Measurements from ENCODE around the gene KRTAP2-3.
"Not testable (repeated sequence)": the region's sequence is repeated elsewhere in the genome, so short reads cannot be mapped to it uniquely, and the experiment has no call there.

Gene KRTAP2-3

GRCh38 chr17:41057547-41057946, 2.4 kb downstream of the KRTAP2-3 start:
- H3K27ac Mint-ChIP-seq: no peak overlapping the region
- peaks cover 6% of the 10 kb centered on the region for H3K9me3 Mint-ChIP-seq
- peaks cover 21% of the 10 kb centered on the region for H3K27me3 Mint-ChIP-seq
- CTCF ChIA-PET: no interaction called here
- H3K36me3 Mint-ChIP-seq: no peaks in the 10 kb centered on the region
- no peak for DNase-seq
- no peaks in the 10 kb centered on the region for H3K4me1 Mint-ChIP-seq
- no peak overlapping the region for H3K4me3 Mint-ChIP-seq

- peaks cover 12% of the 10 kb centered on the region for H3K27me3 Mint-ChIP-seq
- H3K4me1 Mint-ChIP-seq, H3K4me3 Mint-ChIP-seq, H3K27ac Mint-ChIP-seq, CTCF ChIA-PET, H3K36me3 Mint-ChIP-seq, DNase-seq, H3K9me3 Mint-ChIP-seq: not testable (repeated sequence)
Measured at GRCh38 chr17:41055130-41055529, 4.8 kb downstream of the KRTAP2-3 start, which contains the start of gene KRTAP2-2. TSS of gene KRTAP2-2 (minus strand) at chr17:41055230. CDS start at chr17:41055211, 19 bp downstream.

GRCh38 chr17:41054556-41054955, 5.4 kb downstream of the KRTAP2-3 start:
- H3K36me3 Mint-ChIP-seq, DNase-seq, H3K27me3 Mint-ChIP-seq, H3K9me3 Mint-ChIP-seq, CTCF ChIA-PET, H3K4me1 Mint-ChIP-seq, H3K4me3 Mint-ChIP-seq, H3K27ac Mint-ChIP-seq: not testable (repeated sequence)

- no peak overlapping the region for H3K27ac Mint-ChIP-seq
- H3K27me3 Mint-ChIP-seq: peaks cover 5% of the 10 kb centered on the region
- H3K9me3 Mint-ChIP-seq: peaks cover 6% of the 10 kb centered on the region
- CTCF ChIA-PET: no interaction called here
- H3K4me3 Mint-ChIP-seq: no peak overlapping the region
- no peaks in the 10 kb centered on the region for H3K36me3 Mint-ChIP-seq
- H3K4me1 Mint-ChIP-seq: no peaks in the 10 kb centered on the region
- DNase-seq: no peak
Measured at GRCh38 chr17:41054025-41054424, 5.9 kb downstream of the KRTAP2-3 start.

GRCh38 chr17:41052566-41052965, 7.3 kb downstream of the KRTAP2-3 start:
- Mint-ChIP-seq H3K4me3 (no peak overlapping the region), H3K27me3 (peaks cover 17% of the 10 kb centered on the region), H3K36me3 (no peaks in the 10 kb centered on the region), H3K4me1 (no peaks in the 10 kb centered on the region), H3K9me3 (peaks cover 4% of the 10 kb centered on the region), H3K27ac (no peak overlapping the region)
- CTCF ChIA-PET: no interaction called here
- no peak for DNase-seq

- Mint-ChIP-seq H3K4me1 (no peaks in the 10 kb centered on the region), H3K4me3 (no peak overlapping the region), H3K9me3 (no peaks in the 10 kb centered on the region), H3K27me3 (peaks cover 36% of the 10 kb centered on the region), H3K27ac (no peak overlapping the region), H3K36me3 (no peaks in the 10 kb centered on the region)
- no peak for DNase-seq
- CTCF ChIA-PET: no interaction called here
Measured at GRCh38 chr17:41049110-41049509, 10.8 kb downstream of the KRTAP2-3 start.

GRCh38 chr17:41048441-41048840, 11.5 kb downstream of the KRTAP2-3 start:
- no peak for DNase-seq
- peaks cover 36% of the 10 kb centered on the region for H3K27me3 Mint-ChIP-seq
- no peak overlapping the region for H3K4me3 Mint-ChIP-seq
- H3K27ac Mint-ChIP-seq: no peak overlapping the region
- H3K9me3 Mint-ChIP-seq: no peaks in the 10 kb centered on the region
- H3K4me1 Mint-ChIP-seq: no peaks in the 10 kb centered on the region
- H3K36me3 Mint-ChIP-seq: no peaks in the 10 kb centered on the region
- CTCF ChIA-PET: no interaction called here

- not testable (repeated sequence) for H3K27ac Mint-ChIP-seq, H3K9me3 Mint-ChIP-seq, H3K4me1 Mint-ChIP-seq, H3K36me3 Mint-ChIP-seq, H3K4me3 Mint-ChIP-seq, DNase-seq
- peaks cover 36% of the 10 kb centered on the region for H3K27me3 Mint-ChIP-seq
- CTCF ChIA-PET: interaction anchor here (1.0 kb wide), 1 partner anchor 12 kb away, joined by 4 read pairs; no protein-coding TSS in a partner anchor
Measured at GRCh38 chr17:41046735-41047465, 13.0 kb downstream of the KRTAP2-3 start, which contains the start of gene KRTAP2-1. TSS of gene KRTAP2-1 (minus strand) at chr17:41047316. CDS start at chr17:41047267, 49 bp downstream.

GRCh38 chr17:41042953-41043352, 17.0 kb downstream of the KRTAP2-3 start:
- CTCF ChIA-PET: no interaction called here
- H3K4me1 Mint-ChIP-seq: no peaks in the 10 kb centered on the region
- no peaks in the 10 kb centered on the region for H3K9me3 Mint-ChIP-seq
- no peak overlapping the region for H3K4me3 Mint-ChIP-seq
- DNase-seq: no peak
- no peaks in the 10 kb centered on the region for H3K36me3 Mint-ChIP-seq
- peaks cover 30% of the 10 kb centered on the region for H3K27me3 Mint-ChIP-seq
- H3K27ac Mint-ChIP-seq: no peak overlapping the region

- DNase-seq, H3K36me3 Mint-ChIP-seq, H3K9me3 Mint-ChIP-seq, H3K27ac Mint-ChIP-seq, H3K4me1 Mint-ChIP-seq, CTCF ChIA-PET, H3K4me3 Mint-ChIP-seq: not testable (repeated sequence)
- peaks cover 14% of the 10 kb centered on the region for H3K27me3 Mint-ChIP-seq
Measured at GRCh38 chr17:41040783-41041571, 18.9 kb downstream of the KRTAP2-3 start, which contains the start of gene KRTAP1-1. TSS of gene KRTAP1-1 (minus strand) at chr17:41041450. CDS start at chr17:41041397, 53 bp downstream.

GRCh38 chr17:41037853-41038350, 22.0 kb downstream of the KRTAP2-3 start:
- H3K27ac Mint-ChIP-seq: no peak overlapping the region
- no peaks in the 10 kb centered on the region for H3K36me3 Mint-ChIP-seq
- no peaks in the 10 kb centered on the region for H3K4me1 Mint-ChIP-seq
- CTCF ChIA-PET: no interaction called here
- peaks cover 15% of the 10 kb centered on the region for H3K27me3 Mint-ChIP-seq
- no peak overlapping the region for H3K4me3 Mint-ChIP-seq
- DNase-seq: no peak
- no peaks in the 10 kb centered on the region for H3K9me3 Mint-ChIP-seq

- H3K27ac Mint-ChIP-seq, CTCF ChIA-PET, H3K4me3 Mint-ChIP-seq, H3K4me1 Mint-ChIP-seq, H3K9me3 Mint-ChIP-seq, DNase-seq, H3K36me3 Mint-ChIP-seq: not testable (repeated sequence)
- H3K27me3 Mint-ChIP-seq: peaks cover 11% of the 10 kb centered on the region
Measured at GRCh38 chr17:41034346-41034935, 25.5 kb downstream of the KRTAP2-3 start, which contains the start of gene KRTAP1-3. TSS of gene KRTAP1-3 (minus strand) at chr17:41034874. CDS start at chr17:41034821, 53 bp downstream.

GRCh38 chr17:41029633-41030245, 30.2 kb downstream of the KRTAP2-3 start, which contains the start of gene KRTAP1-4:
TSS of gene KRTAP1-4 (minus strand) at chr17:41030195. CDS start at chr17:41030078, 117 bp downstream.
- no peaks in the 10 kb centered on the region for H3K36me3 Mint-ChIP-seq
- CTCF ChIA-PET: no interaction called here

More at GRCh38 chr17:41029633-41030245, 30.2 kb downstream of the KRTAP2-3 start, which contains the start of gene KRTAP1-4:
- no peak within 1 kb of the TSS for H3K27ac Mint-ChIP-seq
- H3K9me3 Mint-ChIP-seq: no peaks in the 10 kb centered on the region
- no peak for DNase-seq
- no peak within 1 kb of the TSS for H3K4me3 Mint-ChIP-seq
- peaks cover 11% of the 10 kb centered on the region for H3K27me3 Mint-ChIP-seq
- H3K4me1 Mint-ChIP-seq: no peaks in the 10 kb centered on the region
